Fibroblast of peridontal ligament (primary cell): ENCODE data around the gene UTP11.

Experiments used
- DNase-seq: peaks from one replicate; pipeline ENCODE4 v3.0.0-alpha.2; 2010; ENCODE audit errors: extremely low read depth

Gene UTP11

DNA sequence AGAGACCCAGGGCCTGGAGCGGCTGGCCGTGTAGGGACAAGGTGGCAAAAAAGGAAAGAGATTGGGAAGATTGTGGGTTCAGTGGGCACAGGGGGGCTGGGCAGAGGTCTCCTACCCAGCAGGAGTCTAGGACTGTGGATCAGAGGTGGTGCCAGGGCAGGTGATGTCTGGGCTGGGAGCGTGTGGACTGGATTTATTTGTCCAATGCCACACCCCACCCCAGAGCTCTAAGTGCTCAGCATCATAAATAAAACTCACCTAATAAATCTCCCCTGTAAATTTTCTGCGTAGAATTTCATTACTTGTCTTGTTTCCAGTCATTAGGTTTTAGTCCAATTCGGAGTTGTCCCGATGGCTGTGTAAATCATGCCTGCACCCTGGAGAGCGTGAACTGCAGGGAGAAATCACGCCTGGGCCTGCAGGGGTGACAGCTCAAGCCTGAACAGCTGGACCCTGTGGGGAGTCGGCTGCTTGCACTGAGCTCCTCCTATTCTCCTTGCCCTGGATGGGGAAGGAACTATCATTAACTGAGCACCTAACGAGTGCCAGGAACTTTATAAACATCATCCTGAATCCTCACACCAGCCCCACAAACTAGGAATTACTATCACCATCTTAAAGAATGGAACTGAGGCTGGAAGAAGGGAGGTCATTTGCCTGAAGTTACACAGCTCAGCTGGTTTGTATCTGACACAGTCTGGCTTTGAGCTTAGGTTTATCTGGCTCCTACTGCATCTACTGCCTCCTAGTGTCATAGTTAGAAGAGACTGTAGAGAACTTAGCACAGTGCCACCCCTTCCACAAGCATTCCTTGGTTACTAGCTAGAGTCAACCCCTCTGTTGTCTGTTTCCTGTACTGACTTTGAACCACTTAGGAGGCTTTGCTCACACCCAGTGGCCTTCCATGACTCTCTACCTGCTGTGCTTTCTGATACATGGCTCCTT, 59.0 kb downstream of the UTP11 start:
- peak; percentile 25 for DNase-seq

DNA sequence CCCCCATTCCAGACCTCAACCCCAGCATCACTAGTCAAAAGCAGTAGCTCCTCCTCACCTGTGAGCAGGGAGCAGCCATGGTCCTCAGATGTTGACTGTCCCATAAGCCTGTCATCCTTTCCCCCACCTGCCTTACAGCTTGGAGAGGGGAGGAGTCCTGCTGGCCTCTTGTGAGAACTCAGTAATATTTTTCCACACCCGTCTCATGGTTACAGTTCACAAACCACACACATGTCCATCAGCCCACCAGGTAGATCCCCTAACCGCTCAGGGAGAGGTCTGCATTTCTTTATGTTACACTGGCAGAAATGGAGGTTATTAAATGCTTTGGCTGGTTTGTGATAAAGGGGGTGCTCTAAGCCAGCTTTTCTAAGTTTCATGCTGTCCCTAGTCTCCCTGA, 60.3 kb downstream of the UTP11 start:
- DNase-seq = no peak

DNA sequence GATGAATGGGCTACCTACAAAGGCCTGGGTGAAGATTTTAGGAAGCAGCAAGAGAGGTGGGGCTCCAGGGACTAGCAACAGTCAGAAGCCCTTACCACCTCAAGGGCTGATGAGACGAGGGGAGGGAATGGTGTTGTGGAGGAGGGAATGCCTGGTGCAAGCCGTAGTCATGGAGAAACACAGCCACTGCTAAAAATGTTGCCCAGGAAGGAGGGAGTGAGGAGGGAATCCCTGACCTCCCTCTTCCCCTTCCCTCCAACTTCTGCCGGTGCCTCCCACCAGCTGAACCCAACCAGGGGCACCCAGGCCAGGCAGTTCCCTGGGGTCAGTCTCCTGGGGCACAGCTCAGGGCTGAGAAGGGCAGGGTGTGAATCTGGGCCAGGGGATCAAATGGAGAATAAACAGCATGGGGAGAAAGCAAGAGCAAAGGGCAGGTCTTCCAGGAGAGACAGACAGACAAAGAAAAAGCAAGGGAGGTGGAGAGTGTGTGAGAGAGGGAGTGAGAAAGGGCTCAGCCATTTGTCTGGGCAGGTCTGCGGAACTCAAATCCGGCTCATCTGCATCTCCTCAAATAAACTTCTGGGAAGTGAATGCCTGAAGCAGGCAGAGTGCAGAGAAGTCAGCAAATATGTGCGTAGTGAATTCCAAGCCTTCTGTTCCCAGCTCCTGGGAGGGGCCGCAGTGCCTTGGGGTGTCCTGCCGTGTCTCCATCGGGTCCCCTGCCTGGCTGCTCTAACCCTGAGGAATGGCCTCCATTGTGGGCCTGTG, 61.2 kb downstream of the UTP11 start:
- DNase-seq = no peak

DNA sequence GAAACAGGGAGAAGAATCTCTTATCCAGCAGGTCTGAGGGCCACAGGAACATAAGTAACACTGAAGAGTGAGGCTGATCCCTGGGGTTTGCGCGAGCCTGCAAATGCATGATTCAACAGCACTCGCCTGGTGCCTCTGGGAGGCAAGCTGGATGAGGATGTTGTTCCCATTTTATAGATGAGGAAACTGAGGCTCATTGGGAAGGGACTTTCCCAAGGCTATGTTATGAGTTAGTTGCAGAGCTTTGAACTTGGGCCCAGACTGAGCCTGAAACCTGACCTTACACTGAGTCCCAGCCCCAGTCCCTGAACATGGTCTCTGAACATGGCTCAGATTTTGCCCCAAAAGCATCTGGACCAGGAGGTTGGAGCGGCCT, 61.8 kb downstream of the UTP11 start:
- DNase-seq = no peak
